Lower lobe of right lung (tissue), 2 donors: Measurements from ENCODE around the gene STAT4. TPM values are rescaled to one million over a fixed set of nuclear protein-coding genes. Genes with fewer than 3 reads are reported as not detected.
"Not testable (repeated sequence)": the region's sequence is repeated elsewhere in the genome, so short reads cannot be mapped to it uniquely, and the experiment has no call there.

Experiments used
- ATAC-seq, 2 donors: fragments of 200-7000 bp; cut with Tn5 transposase; one replicate each; pipeline ENCODE4 v1.9.1; 2020 to 2022; ENCODE audit warnings: mild to moderate bottlenecking in 2 of 2, moderate library complexity in 2 of 2
- DNase-seq: peaks from one replicate; pipeline ENCODE4 v3.0.0-alpha.2; 2020
- H3K27ac ChIP-seq: fragments of 200-600 bp; one replicate; pipeline ENCODE4 v1.8.0; 2022
- H3K27me3 ChIP-seq: fragments of 200-600 bp; one replicate; pipeline ENCODE4 v1.8.0; 2022; ENCODE audit warnings: low read depth
- H3K36me3 ChIP-seq: fragments of 200-600 bp; one replicate; pipeline ENCODE4 v1.8.0; 2022; ENCODE audit warnings: mild to moderate bottlenecking
- H3K4me1 ChIP-seq: fragments of 200-600 bp; one replicate; pipeline ENCODE4 v1.8.0; 2022
- H3K4me3 ChIP-seq: fragments of 200-600 bp; one replicate; pipeline ENCODE4 v1.8.0; 2022; ENCODE audit warnings: mild to moderate bottlenecking
- H3K9me3 ChIP-seq: fragments of 200-600 bp; one replicate; pipeline ENCODE4 v1.8.0; 2022
- CTCF ChIP-seq: fragments of 200-600 bp; IDR thresholded peaks from one replicate; pipeline ENCODE4 v1.8.0; 2022; ENCODE audit warnings: antibody characterized with exemption, mild to moderate bottlenecking
- intact Hi-C: fragments of 100-400 bp; cut with DNase I; formaldehyde crosslinking; loops from one replicate; pipeline ENCODE4 v1.11.0; 2022
- total RNA-seq: library from RNA; stranded (reverse); fragmentation: NEBNext Ultra II Directional; extraction: Animal tissue kit (Norgen Biotek cat#: 25700); gene quantifications from one replicate; pipeline ENCODE4 v1.2.1, GENCODE V29; 2021
- donor health status: DM: no; HTN: yes; CAD: no; lungs with severe emphysema.

STAT4 gene
- total RNA-seq, 1 donor from 2014 or later = 5.8 TPM

DNA sequence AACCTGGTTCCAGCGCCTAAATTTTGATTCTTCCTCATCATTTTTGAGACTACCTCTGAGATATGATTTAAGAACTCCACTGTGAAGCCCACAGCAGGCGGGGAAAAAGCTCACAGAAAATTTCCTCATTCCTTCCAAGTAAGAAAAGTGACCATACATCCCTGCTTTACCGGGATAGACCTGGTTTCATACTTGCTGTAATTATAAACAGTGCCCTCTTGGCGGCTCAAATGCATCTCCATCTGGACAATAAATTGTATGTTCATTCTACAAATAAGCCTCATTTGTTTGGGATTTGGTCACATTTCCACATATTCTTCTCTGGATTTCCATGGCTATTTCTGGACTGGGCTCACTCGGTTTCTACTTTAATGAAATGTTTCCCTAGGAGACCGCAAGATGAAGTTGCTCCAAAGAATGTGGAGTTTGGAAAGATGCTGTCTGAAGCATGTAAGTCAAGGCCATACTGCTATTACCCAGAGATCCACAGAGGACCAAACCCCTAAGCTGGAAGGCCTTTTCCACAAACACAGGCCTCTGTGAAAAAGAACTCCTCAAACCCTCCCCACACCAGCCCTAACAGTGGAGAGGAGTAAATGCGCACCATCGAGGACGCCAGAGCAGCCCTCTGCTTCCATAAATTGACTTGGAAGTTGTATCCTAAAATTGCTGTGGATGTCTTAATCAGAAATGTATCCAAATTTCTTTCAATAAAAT lies 150.7 kb downstream of the STAT4 start:
- Histone ChIP-seq H3K36me3 (peaks cover 100% of the 10 kb centered on the region), H3K4me1 (no peaks in the 10 kb centered on the region)
- intact Hi-C loops = no loop called here

GRCh38 chr2:190999058-190999457 lies 151.7 kb downstream of the STAT4 start:
- H3K9me3 ChIP-seq = no peaks in the 10 kb centered on the region
- H3K36me3 ChIP-seq = peaks cover 100% of the 10 kb centered on the region
- DNase-seq (no peak), ATAC-seq (no peak)
- H3K27me3 ChIP-seq = no peaks in the 10 kb centered on the region
- TF ChIP-seq CTCF = no peak
- no peak overlapping the region for H3K4me3 ChIP-seq
- H3K4me1 ChIP-seq = no peaks in the 10 kb centered on the region
- intact Hi-C loops = no loop called here
- no peak overlapping the region for H3K27ac ChIP-seq

More for the DNA sequence above, 150.7 kb downstream of the STAT4 start:
- no peak overlapping the region for H3K27ac ChIP-seq
- no peak overlapping the region for H3K4me3 ChIP-seq
- no peaks in the 10 kb centered on the region for H3K9me3 ChIP-seq
- ATAC-seq = no peak
- no peak for DNase-seq
- no peaks in the 10 kb centered on the region for H3K27me3 ChIP-seq
- TF ChIP-seq CTCF = no peak

DNA sequence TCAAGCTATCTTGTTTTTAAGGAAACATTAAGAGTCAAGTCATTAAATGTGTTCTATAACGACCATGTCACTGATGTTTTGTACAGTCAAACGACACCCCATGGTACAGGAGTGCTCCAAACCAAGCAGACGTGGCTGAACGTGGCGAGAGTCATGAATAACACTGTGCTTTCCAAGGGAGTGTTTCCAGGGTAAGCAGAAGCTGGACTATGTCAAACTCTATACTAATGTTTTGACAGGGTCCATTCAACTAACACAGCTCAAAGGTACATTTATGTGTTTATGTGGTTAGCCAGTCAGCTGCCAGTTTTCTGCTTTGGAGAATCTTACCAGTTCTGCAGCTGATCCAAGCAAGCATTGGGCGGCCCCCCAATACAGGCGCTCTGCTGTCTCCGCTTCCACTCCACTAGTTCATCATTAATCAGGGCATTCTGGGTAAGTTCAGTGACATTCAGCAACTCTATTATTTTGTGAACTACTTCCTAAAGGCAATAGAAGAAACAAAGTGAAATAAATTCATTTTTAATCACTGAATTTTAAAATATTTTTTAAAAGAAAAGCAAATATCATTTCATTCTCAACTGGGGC lies 153.2 kb downstream of the STAT4 start:
- ATAC-seq (no peak), DNase-seq (no peak)
- Histone ChIP-seq H3K9me3 (no peaks in the 10 kb centered on the region), H3K36me3 (peaks cover 100% of the 10 kb centered on the region), H3K27me3 (no peaks in the 10 kb centered on the region), H3K4me1 (no peaks in the 10 kb centered on the region), H3K4me3 (no peak overlapping the region), H3K27ac (no peak overlapping the region)
- no peak for TF ChIP-seq CTCF
- intact Hi-C loops = no loop called here

GRCh38 chr2:190996947-190997346 lies 153.8 kb downstream of the STAT4 start:
- peak; percentile 55 to 81 for ATAC-seq
- intact Hi-C loops = no loop called here
- TF ChIP-seq CTCF = no peak
- no peak overlapping the region for H3K4me3 ChIP-seq
- H3K27ac ChIP-seq = no peak overlapping the region
- H3K9me3 ChIP-seq = no peaks in the 10 kb centered on the region
- H3K36me3 ChIP-seq = peaks cover 100% of the 10 kb centered on the region
- peak; percentile 42 for DNase-seq
- no peaks in the 10 kb centered on the region for H3K27me3 ChIP-seq
- H3K4me1 ChIP-seq = no peaks in the 10 kb centered on the region

GRCh38 chr2:190996338-190996946 lies 154.4 kb downstream of the STAT4 start:
- H3K27ac ChIP-seq = no peak overlapping the region
- no peak overlapping the region for H3K4me3 ChIP-seq
- H3K27me3 ChIP-seq = no peaks in the 10 kb centered on the region
- peaks cover 100% of the 10 kb centered on the region for H3K36me3 ChIP-seq
- peak; percentile 60 for TF ChIP-seq CTCF
- DNase-seq (peak; percentile 39), ATAC-seq (peak; percentile 71 to 74)
- intact Hi-C loops = no loop called here
- H3K9me3 ChIP-seq = no peaks in the 10 kb centered on the region
- no peaks in the 10 kb centered on the region for H3K4me1 ChIP-seq

GRCh38 chr2:190995315-190995714 lies 155.5 kb downstream of the STAT4 start:
- ATAC-seq, H3K4me1 ChIP-seq, H3K4me3 ChIP-seq, H3K27ac ChIP-seq, intact Hi-C loops, DNase-seq, H3K9me3 ChIP-seq, H3K27me3 ChIP-seq: not testable (repeated sequence)
- peaks cover 100% of the 10 kb centered on the region for H3K36me3 ChIP-seq
